Measurements from ENCODE around the gene PCNX3.
A peak's percentile ranks its signal among the peaks of the same experiment; 100 is the strongest.
"Not testable (repeated sequence)": the region's sequence is repeated elsewhere in the genome, so short reads cannot be mapped to it uniquely, and the experiment has no call there.

The PCNX3 gene

GRCh38 chr11:65655570-65656332 is 40.2 kb downstream of the PCNX3 start:
- DNase-seq (ENCODE audit: low read depth), result no peak

DNA sequence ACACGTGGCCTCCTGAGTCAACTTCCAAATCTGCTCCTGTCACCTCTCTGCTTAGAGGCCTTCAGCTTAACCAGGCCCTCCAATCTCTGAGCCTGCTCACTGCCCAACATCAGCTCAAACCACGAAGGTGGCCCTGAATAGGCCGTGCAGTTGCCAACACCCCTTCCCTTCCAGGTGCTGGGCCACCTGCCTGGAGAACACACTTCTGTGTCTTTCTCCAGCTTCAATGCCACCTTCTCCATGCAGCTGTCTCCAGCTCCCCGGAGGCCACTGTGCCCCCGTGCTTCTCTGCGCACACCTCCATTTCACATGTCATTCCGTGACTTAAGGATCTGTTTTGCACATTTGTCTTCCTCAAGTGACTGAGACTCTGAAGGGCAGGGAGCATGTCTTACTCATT is 41.9 kb downstream of the PCNX3 start:
- no peak for DNase-seq (ENCODE audit: low read depth)

GRCh38 chr11:65658174-65659021 is 42.8 kb downstream of the PCNX3 start:
- DNase-seq (ENCODE audit: low read depth), result no peak

DNA sequence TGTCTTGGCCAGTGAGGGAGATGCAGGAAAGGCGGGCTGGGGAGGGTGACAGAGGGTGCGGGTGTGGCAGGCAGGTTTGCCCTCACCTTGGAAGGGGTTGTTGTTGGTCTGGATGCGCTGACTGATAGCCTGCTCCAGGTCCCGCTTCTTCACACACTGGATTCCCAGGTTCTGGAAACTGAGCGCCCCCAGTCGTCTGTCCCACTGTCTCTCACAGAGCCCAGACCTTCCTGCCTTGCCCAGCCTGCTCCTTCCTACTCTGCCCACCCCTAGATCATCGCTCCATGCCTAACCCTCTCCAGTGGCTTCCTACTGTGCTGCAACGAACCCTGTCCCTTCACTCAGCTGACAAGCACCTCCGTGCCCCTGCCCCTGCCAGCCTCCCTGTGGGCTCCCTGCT is 44.5 kb downstream of the PCNX3 start:
- DNase-seq (ENCODE audit: low read depth), result no peak

GRCh38 chr11:65660908-65661307 is 45.3 kb downstream of the PCNX3 start:
- not testable (repeated sequence) for DNase-seq (ENCODE audit: low read depth)

- DNase-seq (ENCODE audit: low read depth), result no peak
These were observed 46.1 kb downstream of the PCNX3 start for GRCh38 chr11:65661599-65662246.

DNA sequence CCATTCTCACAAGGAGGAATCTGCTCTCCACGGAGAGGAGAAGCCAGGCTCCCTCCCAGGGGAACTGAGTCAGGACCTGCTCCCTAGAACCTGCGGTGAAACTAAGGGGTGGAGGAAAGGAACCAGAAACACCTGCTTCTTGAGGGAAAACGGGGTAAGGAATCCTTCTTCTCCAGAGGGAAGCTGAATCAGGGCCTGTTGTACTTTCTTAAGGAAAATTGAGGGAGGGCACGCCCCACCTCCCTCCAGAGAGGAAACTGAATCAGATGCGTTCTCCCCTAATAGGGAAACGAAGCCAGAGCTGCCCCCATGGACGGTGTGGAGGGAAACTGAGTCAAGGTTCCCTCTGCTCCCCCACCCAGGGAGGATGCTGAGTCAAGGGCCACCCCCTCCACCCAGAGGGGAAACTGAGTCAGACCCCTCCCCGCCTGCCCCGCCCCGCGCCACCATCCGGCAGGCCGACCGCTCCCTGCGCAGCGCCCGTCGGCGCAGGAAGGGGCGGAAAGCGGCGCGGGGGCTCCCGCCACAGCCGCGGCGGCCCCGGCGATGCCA is 46.7 kb downstream of the PCNX3 start:
- no peak for DNase-seq (ENCODE audit: low read depth)

DNA sequence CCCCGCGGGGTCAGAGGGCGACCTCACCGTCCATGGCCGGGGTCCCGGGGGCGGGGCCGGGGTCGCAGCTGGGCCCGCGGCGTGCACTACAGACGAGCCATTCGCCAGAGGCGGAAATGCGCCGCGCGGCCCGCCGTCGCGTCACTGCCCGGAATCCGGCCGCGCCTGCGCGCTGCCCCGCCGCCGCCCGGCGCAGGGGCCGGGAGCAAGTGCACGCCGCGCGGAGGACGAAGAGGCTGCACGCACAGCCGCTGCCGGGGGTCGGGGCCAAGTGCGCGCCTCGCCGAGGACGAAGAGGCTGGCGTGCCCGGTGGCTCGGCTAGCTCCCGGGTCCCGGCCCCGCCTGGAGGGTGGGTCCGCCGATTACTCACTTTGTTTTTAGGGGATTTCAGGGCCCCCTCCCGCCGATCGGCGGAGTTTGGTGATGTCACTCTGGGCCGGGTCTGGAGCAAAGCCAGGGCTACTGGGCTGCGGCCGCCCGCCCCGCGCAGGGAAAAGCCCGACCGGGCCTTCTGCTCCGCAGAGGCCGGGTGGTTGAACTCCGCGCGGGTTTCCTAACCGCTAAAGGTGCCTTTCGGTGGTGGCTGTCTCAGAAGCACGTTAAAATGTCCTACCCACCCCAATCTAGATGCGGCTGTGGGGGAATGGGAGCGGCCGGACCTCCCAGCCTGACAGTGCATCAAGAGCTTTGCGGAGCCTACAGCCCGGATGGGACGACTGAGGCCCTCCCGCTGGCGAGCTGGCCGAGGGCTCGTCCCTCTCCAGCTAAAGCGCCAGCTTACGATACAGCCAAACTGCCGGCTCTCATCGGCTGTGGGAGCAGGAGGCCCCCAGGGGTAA is 47.4 kb downstream of the PCNX3 start, which contains the start of gene RELA:
Gene RELA (minus strand): TSS at position 118 of the 840 bp plus-strand sequence. CDS start 84 bp downstream, at position 34.
- DNase-seq (ENCODE audit: low read depth), result peak; percentile 81

DNA sequence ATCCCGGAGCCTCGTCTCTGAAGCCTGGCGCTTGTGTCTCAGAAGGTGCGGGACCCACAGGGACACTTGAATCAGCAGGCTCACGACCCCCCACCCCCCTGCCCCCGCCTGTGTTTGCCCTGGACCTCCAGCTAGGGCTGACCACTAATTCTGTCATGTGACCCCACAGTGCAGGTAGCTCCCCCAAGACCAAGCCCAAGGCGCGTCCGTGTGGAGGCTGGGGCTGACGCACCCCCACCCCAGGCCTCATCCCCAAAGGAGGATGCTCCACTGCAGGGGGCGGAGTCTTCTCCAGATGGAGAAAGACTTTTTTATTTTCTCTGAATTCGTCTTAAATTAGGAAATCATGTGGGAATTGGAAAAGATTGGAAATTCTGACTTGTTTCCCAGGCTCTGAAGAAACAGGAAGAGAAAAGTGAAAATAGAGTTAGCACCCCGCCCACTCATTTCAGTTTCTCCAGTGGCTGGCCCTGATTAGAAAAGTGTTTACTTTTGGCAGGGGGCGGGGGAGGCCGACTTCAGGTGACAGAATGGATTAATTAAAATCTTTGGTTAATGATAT is 48.1 kb downstream of the PCNX3 start:
- DNase-seq (ENCODE audit: low read depth), result no peak

DNA sequence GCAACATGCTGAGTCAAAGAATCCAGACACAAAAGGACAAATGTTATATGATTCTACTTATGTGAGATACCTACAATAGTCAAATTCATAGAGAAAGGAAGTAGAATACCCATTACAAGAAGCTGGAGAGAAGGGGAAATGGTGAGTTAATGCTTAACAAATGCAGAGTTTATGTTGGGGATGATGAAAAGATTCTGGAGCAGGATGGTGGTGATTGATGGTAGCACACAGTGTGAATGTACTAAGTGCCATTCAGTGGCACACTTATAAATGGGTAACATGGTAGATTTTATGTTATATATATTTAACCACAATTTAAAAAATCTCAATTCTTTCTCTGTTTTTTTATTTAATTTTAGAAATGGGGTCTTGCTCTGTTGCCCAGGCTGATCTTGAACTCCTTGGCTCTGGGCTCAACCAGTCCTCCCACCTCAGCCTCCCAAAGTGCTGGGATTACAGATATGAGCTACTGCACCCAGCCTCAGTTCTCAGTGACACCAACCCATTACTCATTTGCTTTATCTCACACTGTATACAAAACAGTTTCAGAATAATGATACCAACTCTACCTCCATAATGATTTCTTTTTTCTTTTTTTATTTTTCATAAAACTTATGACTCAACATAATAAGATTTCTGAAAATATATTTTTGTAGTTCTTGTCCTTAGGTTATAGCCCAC is 56.7 kb downstream of the PCNX3 start:
- DNase-seq (ENCODE audit: low read depth), result no peak

DNA sequence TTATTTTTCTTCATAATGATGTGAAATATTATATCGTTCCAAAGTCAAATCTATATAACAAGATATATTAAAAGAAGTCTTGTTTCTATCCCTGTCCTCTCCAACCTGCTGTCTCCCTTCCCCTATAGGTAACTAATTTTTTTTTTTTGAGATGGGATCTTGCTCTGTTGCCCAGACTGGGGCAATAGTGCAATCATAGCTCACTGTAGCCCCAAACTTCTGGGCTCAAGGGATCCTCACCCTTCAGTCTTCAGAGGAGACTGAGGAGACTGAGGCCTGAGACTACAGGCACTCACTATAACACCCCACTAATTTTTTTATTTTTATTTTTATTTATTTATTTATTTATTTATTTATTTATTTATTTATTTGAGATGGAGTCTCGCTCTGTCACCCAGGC is 57.4 kb downstream of the PCNX3 start:
- no peak for DNase-seq (ENCODE audit: low read depth)

- DNase-seq (ENCODE audit: low read depth), result no peak
These were observed 64.7 kb downstream of the PCNX3 start for GRCh38 chr11:65680192-65680743.

GRCh38 chr11:65683480-65683879 is 67.9 kb downstream of the PCNX3 start:
- not testable (repeated sequence) for DNase-seq (ENCODE audit: low read depth)

DNA sequence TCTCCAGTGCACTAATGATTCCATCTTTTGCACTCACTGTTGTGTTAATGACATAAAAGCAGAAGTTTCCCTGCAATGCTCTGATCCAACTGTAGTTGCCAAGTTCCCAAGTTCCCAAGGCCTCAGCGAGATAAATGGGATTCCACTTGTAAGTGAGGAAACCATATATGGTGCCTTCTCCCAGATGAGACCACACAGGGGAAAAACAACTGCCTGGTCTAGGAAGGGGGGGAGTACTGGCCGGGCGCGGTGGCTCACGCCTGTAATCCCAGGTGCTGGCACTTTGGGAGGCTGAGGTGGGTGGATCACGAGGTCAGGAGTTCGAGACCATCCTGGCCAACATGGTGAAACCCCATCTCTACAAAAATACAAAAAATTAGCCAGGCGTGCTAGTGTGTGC is 70.4 kb downstream of the PCNX3 start:
- DNase-seq (ENCODE audit: low read depth), result no peak
